ENCODE results near the gene PFDN2.

- no peak for TF ChIP-seq POLR2AphosphoS5 (IDR thresholded peaks at IDR 0.05; ENCODE audit: low read depth, low read length)
- TF ChIP-seq MAX (IDR thresholded peaks at IDR 0.05; ENCODE audit: low read depth) = no peak
- TF ChIP-seq EP300 (IDR thresholded peaks at IDR 0.05; ENCODE audit: borderline replicate concordance in 1 of 2, low read depth in 1 of 2, low read length in 1 of 2) = no peak
- no peak for TF ChIP-seq TEAD4 (IDR thresholded peaks at IDR 0.05; ENCODE audit: borderline replicate concordance, insufficient read depth)
- TF ChIP-seq GABPA (IDR thresholded peaks at IDR 0.05; ENCODE audit: low read depth) = no peak
- no peak for TF ChIP-seq CTCF (IDR thresholded peaks at IDR 0.05)
- no peak for TF ChIP-seq TAF1 (IDR thresholded peaks at IDR 0.05; ENCODE audit: borderline replicate concordance, low read depth, low read length)
- TF ChIP-seq JUND (IDR thresholded peaks at IDR 0.05) = no peak
- TF ChIP-seq CHD2 (IDR thresholded peaks at IDR 0.05; ENCODE audit: low read length, partially characterized antibody) = no peak
Measured at GRCh38 chr1:161145832-161146231, 28.0 kb upstream of the PFDN2 start.
